OCI-M2 (cell line): Measurements from ENCODE around the gene RAB9B.

Experiments used
- DNase-seq: peaks from one replicate; lab custom pipeline; 2025; ENCODE audit not compliant: unreplicated experiment; lab: John Stamatoyannopoulos, UW

The RAB9B gene

DNA sequence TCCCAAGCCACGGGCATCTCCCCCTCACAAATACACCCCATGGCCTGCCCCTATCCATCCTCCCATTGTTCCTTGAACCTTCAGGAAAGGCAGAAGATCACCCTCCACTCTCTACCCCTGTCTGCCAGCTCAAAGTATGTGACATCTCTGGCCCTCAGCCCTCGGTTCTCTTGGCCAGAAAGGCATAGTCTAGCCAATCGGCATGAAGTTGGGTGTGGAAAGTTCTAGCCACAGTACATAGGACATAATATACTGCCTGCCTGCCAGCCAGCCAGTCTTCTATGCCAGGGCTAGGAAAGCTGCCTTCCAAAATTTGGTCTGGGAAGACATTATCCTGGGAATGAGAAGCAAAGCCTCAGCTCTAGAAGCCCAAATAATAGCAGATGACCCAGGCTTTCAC, 58.6 kb downstream of the RAB9B start:
- no peak for DNase-seq
